T-helper 2 cell treated with Interferon-gamma antibody and Interleukin-4, amounts not matched to agents 100 ng/mL and 5 ng/mL, for 36 hours (primary cell): ENCODE results near the gene TMEM100. TPM values are rescaled to one million over a fixed set of nuclear protein-coding genes. Genes with fewer than 3 reads are reported as not detected.
"Not testable (repeated sequence)": the region's sequence is repeated elsewhere in the genome, so short reads cannot be mapped to it uniquely, and the experiment has no call there.

Experiments used
- intact Hi-C: fragments of 100-400 bp; cut with micrococcal nuclease; formaldehyde crosslinking; loops from one replicate; pipeline ENCODE4 v1.15.1; 2023
- total RNA-seq: library from RNA; stranded (reverse); gene quantifications from 2 replicates; pipeline ENCODE4 v1.2.3, GENCODE V29; 2022

The TMEM100 gene
- total RNA-seq, 1 donor from 2014 or later: not detected

- intact Hi-C loops: no loop called here
Measured at GRCh38 chr17:55690105-55690508, 32.6 kb downstream of the TMEM100 start.

- intact Hi-C loops: no loop called here
Measured at GRCh38 chr17:55689672-55690071, 33.0 kb downstream of the TMEM100 start.

- intact Hi-C loops: no loop called here
Measured at GRCh38 chr17:55688057-55688456, 34.6 kb downstream of the TMEM100 start.

GRCh38 chr17:55687037-55687436 is 35.6 kb downstream of the TMEM100 start:
- intact Hi-C loops: no loop called here

- intact Hi-C loops: no loop called here
Measured at GRCh38 chr17:55683550-55684315, 38.9 kb downstream of the TMEM100 start.

GRCh38 chr17:55681342-55681700 is 41.3 kb downstream of the TMEM100 start:
- intact Hi-C loops: no loop called here

GRCh38 chr17:55680686-55681341 is 41.9 kb downstream of the TMEM100 start:
- intact Hi-C loops: no loop called here

- intact Hi-C loops: no loop called here
Measured at GRCh38 chr17:55677446-55677845, 45.2 kb downstream of the TMEM100 start.

- intact Hi-C loops: no loop called here
Measured at GRCh38 chr17:55676274-55676673, 46.4 kb downstream of the TMEM100 start.

GRCh38 chr17:55673743-55674506 is 48.7 kb downstream of the TMEM100 start:
- intact Hi-C loops: no loop called here

GRCh38 chr17:55672585-55673501 is 49.8 kb downstream of the TMEM100 start:
- intact Hi-C loops: no loop called here

GRCh38 chr17:55672010-55672409 is 50.7 kb downstream of the TMEM100 start:
- intact Hi-C loops: not testable (repeated sequence)

Other genes starting within 250 kb of the TMEM100 start
- gene SMIM36, start 211.4 kb downstream of the TMEM100 start, total RNA-seq: not detected in 2 replicates
- 7.8 and 9.0 TPM in 2 replicates for gene PCTP, start 28.2 kb upstream of the TMEM100 start, total RNA-seq